Fibroblast of pulmonary artery (primary cell): ENCODE measurements around the gene BAZ1A.

Experiments
- DNase-seq: peaks from one replicate; pipeline ENCODE4 v3.0.0-alpha.2; 2010; ENCODE audit warnings: low read depth
- H3K4me3 ChIP-seq: replicated peaks from 2 replicates; pipeline ENCODE4 v1.5.1; 2011; ENCODE audit warnings: low read depth, mild to moderate bottlenecking, control low read depth, low read length, moderate library complexity
- TF ChIP-seq, protein P1 (sequence below): IDR thresholded peaks from 2 replicates; pipeline ENCODE4 v1.5.1; 2011; ENCODE audit warnings: mild to moderate bottlenecking, control low read depth, low read length, inconsistent platforms; ENCODE audit errors: missing control alignments

BAZ1A gene

DNA sequence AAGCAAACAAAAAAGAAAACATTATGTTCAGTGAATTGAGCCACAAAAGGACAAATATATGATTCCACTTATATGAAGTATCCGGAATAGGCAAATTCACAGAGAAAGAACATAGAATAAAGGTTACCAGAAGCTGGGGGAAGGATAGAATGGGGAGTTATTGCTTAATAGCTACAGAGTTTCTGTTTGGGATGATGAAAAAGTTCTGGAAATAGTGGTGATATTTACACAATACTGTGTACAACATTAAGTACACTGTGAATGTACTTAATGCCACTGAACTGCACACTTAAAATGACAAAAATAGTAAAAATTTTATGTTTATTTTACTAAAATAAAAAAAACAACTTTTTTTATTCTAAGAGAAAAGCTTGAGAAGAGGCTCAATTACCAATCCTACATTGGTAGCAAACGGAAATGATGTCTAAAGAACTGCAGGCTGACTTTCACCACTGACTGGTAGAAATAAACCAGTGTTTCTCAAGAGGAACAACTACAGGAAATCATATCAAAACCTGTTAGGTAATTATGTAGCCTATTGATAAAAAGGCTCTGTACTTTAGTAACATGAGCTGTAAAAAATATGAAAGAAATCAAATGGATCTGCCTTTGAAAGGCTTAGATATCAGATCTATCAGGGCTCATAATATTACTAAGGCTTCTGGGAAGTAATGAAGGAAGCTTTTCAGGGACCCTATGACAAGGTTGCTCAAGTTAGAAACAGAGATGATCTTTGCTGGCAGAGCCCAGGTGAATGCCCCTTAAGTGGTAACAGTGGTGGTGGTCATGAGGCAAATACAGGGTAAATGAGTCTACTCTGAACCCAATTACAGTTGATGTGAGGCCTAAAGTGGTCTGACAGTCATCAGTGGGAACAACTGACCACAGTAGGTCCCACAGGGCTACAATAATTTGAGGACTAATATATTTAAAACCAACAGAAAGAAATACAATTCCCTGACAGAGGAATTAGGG, 41.3 kb downstream of the BAZ1A start:
- peak; percentile 41 for DNase-seq
- TF ChIP-seq, protein P1, sequence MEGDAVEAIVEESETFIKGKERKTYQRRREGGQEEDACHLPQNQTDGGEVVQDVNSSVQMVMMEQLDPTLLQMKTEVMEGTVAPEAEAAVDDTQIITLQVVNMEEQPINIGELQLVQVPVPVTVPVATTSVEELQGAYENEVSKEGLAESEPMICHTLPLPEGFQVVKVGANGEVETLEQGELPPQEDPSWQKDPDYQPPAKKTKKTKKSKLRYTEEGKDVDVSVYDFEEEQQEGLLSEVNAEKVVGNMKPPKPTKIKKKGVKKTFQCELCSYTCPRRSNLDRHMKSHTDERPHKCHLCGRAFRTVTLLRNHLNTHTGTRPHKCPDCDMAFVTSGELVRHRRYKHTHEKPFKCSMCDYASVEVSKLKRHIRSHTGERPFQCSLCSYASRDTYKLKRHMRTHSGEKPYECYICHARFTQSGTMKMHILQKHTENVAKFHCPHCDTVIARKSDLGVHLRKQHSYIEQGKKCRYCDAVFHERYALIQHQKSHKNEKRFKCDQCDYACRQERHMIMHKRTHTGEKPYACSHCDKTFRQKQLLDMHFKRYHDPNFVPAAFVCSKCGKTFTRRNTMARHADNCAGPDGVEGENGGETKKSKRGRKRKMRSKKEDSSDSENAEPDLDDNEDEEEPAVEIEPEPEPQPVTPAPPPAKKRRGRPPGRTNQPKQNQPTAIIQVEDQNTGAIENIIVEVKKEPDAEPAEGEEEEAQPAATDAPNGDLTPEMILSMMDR = no peak
- H3K4me3 ChIP-seq = no peak overlapping the region

DNA sequence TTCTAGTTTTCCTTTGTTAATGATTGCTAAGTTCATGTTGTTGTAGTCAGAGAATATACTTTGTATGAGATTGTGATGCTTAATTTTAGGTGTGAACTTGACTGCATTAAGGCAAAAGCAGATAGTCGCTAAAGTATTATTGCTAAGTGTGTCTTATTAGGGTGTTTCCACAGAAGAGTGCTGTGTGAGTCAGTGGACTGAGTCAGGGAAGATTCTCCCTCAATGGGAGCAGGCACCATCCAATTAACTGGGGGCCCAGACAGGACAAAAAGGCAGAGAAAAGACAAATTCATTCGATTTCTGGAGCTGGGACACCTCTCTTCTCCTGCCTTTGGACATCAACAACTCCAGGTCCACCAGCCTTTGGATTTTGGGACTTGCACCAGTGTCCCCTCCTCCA, 48.5 kb downstream of the BAZ1A start:
- DNase-seq = peak; percentile 21
- TF ChIP-seq, protein P1 = no peak
- no peak overlapping the region for H3K4me3 ChIP-seq

DNA sequence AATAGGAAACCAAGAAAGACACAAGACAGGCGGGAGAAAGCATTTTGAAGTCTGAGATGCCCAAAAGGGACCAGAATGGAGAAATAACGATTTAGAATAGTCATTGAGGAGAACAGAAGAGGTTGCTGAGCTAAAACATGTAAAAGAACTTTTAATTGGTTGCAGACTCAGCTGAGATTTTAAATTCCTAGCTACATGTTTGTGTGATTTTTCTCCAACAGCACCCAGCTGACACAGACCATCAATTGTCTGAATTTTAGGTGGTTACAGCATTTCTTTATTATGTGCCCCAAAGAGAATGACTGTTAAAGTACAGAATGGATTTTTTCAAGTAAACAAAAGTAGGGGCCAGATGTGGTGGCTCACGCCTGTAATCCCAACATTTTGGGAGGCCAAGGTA, 50.3 kb downstream of the BAZ1A start:
- TF ChIP-seq, protein P1 = no peak
- no peak for DNase-seq
- no peak overlapping the region for H3K4me3 ChIP-seq

DNA sequence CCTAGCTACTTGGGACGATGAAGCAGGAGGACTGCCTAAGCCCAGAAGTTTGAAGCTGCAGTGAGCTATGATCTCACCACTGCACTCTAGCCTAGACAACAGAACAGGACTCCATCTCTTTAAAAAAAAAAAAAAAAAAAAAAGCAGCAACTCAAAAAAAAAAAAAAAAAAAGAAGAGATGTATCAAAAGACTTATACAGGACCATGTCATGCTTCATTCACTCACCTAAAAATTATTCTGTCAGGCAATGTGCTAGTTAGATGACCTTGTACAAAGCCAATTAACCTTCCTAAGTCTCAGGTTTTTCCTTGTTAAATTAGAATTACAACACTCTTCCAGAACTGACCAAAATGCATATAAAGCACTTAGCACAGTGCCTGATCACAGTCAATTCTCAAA, 50.9 kb downstream of the BAZ1A start:
- no peak for DNase-seq

DNA sequence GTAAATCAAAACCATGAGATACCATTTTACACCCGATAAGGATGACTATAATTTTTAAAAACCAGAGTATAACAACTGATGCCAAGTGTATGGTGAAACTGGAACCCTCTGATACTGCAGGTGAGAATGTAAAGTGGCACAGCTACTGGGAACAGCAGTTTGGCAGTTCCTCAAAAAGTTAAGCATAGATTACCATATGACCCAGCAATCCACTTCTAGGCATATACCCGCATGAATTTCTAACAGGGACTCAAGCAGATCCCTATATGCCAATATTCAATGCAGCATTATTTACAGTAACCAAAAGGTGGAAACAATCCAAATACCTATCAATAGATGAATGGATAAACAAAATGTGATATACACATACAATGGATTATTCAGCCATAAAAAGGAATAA, 57.4 kb downstream of the BAZ1A start:
- TF ChIP-seq, protein P1 = no peak

More for the DNA sequence above, 50.9 kb downstream of the BAZ1A start:
- H3K4me3 ChIP-seq = no peak overlapping the region
- TF ChIP-seq, protein P1 = no peak

DNA sequence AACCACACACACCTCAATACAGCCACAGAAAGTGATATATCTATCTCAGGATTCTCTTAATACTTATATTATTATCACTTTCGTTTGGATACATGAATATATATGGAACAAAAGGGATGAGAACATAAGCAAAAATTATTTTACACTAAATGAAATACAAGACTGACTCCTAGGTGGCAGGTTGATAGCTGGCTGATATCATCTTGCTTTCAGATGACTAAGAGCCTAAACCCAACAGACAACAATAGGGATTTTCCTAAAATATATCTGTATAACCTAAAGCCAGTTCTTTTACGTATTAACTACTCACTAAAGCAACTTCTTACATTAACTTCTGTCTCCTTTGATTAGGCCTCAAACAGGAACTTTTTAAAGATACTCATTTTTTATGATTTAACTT, 65.1 kb downstream of the BAZ1A start:
- TF ChIP-seq, protein P1 = no peak
- no peak for DNase-seq

More for the DNA sequence above, 57.4 kb downstream of the BAZ1A start:
- H3K4me3 ChIP-seq = no peak overlapping the region
- DNase-seq = no peak

More for the DNA sequence above, 65.1 kb downstream of the BAZ1A start:
- H3K4me3 ChIP-seq = no peak overlapping the region
